ENCODE measurements around the gene ZNF239. TPM values are rescaled to one million over a fixed set of nuclear protein-coding genes. Genes with fewer than 3 reads are reported as not detected.
A peak's percentile ranks its signal among the peaks of the same experiment; 100 is the strongest.

Gene ZNF239
- 11.8 and 12.3 TPM in 2 replicates for total RNA-seq
- long read RNA-seq, transcript ZNF239-205 (2 exons, 1,904 nt), result major isoform, 14 of 64 reads
- long read RNA-seq, transcript ZNF239-203 (3 exons, 2,027 nt), result minor isoform, 13 of 64 reads
- long read RNA-seq, transcript ZNF239-202 (4 exons, 2,037 nt), result minor isoform, 9 of 64 reads
- long read RNA-seq, partial matches to known transcripts, result 1 of 64 reads
- long read RNA-seq, other reads (novel, unspliced or antisense), result 27 of 64 reads

GRCh38 chr10:43574001-43574892, at the start of gene ZNF239:
TSS of gene ZNF239 (minus strand) at chr10:43574616. CDS start at chr10:43558079, 16,537 bp downstream.
- Mint-ChIP-seq H3K4me1 (ENCODE audit: low read depth) (peaks cover 19% of the 10 kb centered on the region), H3K9me3 (ENCODE audit: low read depth) (peaks cover 12% of the 10 kb centered on the region), H3K4me3 (ENCODE audit: low read depth) (peak within 1 kb of the TSS; percentile 81), H3K27ac (peak within 1 kb of the TSS; percentile 86), H3K36me3 (ENCODE audit: insufficient read depth) (peaks cover 5% of the 10 kb centered on the region), H3K27me3 (peaks cover 25% of the 10 kb centered on the region)
- peak; percentile 71 for DNase-seq (ENCODE audit: low spot score, unreplicated experiment)
- peak; percentile 6 for TF ChIP-seq CTCF (IDR thresholded peaks at IDR 0.05; ENCODE audit: unreplicated experiment)

DNA sequence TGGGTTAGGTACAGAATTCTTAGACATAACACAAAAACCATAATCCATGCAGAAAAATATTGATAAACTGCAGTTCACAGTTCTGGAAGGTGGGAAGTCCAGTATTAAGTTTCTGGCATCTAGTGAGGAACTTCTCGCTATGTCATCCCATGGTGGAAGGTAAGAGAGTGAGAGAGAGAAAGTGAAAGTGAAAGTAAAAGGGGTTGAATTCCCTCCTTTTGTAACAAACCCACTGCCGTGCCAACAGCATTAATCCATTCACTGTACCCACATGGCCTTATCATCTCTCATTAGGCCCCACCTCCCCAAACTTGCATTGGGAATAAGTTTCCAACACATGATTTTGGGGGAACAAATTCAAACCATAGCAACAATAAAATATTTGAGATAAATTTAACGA, 48.9 kb upstream of the ZNF239 start:
- H3K9me3 Mint-ChIP-seq (ENCODE audit: low read depth), result peaks cover 14% of the 10 kb centered on the region
- H3K4me3 Mint-ChIP-seq (ENCODE audit: low read depth), result no peak overlapping the region
- H3K4me1 Mint-ChIP-seq (ENCODE audit: low read depth), result no peaks in the 10 kb centered on the region
- no peak for DNase-seq (ENCODE audit: low spot score, unreplicated experiment)
- H3K27me3 Mint-ChIP-seq, result no peaks in the 10 kb centered on the region
- no peak overlapping the region for H3K27ac Mint-ChIP-seq
- peaks cover 4% of the 10 kb centered on the region for H3K36me3 Mint-ChIP-seq (ENCODE audit: insufficient read depth)
- no peak for TF ChIP-seq CTCF (IDR thresholded peaks at IDR 0.05; ENCODE audit: unreplicated experiment)

DNA sequence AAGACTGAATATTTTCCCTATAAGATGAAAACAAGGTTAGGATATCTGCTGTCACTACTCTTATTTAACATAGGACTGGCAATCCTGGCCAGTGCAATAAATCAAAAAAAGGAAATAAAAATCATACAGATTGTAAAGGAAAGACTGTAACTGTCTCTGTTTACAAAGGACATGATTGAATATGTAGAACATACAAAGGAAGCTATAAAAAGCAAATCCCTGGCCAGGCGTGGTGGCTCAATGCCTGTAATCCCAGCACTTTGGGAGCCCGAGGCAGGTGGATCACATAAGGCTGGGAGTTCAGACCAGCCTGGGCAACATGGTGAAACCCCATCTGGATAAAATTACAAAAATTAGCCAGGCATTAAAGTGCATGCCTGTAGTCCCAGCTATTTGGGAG, 47.6 kb upstream of the ZNF239 start:
- no peak for TF ChIP-seq CTCF (IDR thresholded peaks at IDR 0.05; ENCODE audit: unreplicated experiment)
- H3K4me3 Mint-ChIP-seq (ENCODE audit: low read depth), result no peak overlapping the region
- H3K9me3 Mint-ChIP-seq (ENCODE audit: low read depth), result peaks cover 15% of the 10 kb centered on the region
- no peaks in the 10 kb centered on the region for H3K27me3 Mint-ChIP-seq
- no peak for DNase-seq (ENCODE audit: low spot score, unreplicated experiment)
- H3K4me1 Mint-ChIP-seq (ENCODE audit: low read depth), result no peaks in the 10 kb centered on the region
- H3K36me3 Mint-ChIP-seq (ENCODE audit: insufficient read depth), result peaks cover 12% of the 10 kb centered on the region
- no peak overlapping the region for H3K27ac Mint-ChIP-seq

- Mint-ChIP-seq H3K9me3 (ENCODE audit: low read depth) (peaks cover 29% of the 10 kb centered on the region), H3K27me3 (no peaks in the 10 kb centered on the region), H3K27ac (no peak overlapping the region), H3K36me3 (ENCODE audit: insufficient read depth) (peaks cover 33% of the 10 kb centered on the region), H3K4me3 (ENCODE audit: low read depth) (no peak overlapping the region), H3K4me1 (ENCODE audit: low read depth) (no peaks in the 10 kb centered on the region)
- DNase-seq (ENCODE audit: low spot score, unreplicated experiment), result no peak
- no peak for TF ChIP-seq CTCF (IDR thresholded peaks at IDR 0.05; ENCODE audit: unreplicated experiment)
Observed at GRCh38 chr10:43619368-43619767, 45.0 kb upstream of the ZNF239 start.

- no peaks in the 10 kb centered on the region for H3K4me1 Mint-ChIP-seq (ENCODE audit: low read depth)
- no peaks in the 10 kb centered on the region for H3K27me3 Mint-ChIP-seq
- no peak for TF ChIP-seq CTCF (IDR thresholded peaks at IDR 0.05; ENCODE audit: unreplicated experiment)
- no peak for DNase-seq (ENCODE audit: low spot score, unreplicated experiment)
- peaks cover 48% of the 10 kb centered on the region for H3K36me3 Mint-ChIP-seq (ENCODE audit: insufficient read depth)
- peaks cover 31% of the 10 kb centered on the region for H3K9me3 Mint-ChIP-seq (ENCODE audit: low read depth)
- no peak overlapping the region for H3K27ac Mint-ChIP-seq
- no peak overlapping the region for H3K4me3 Mint-ChIP-seq (ENCODE audit: low read depth)
Observed at GRCh38 chr10:43616697-43617370, 42.4 kb upstream of the ZNF239 start.

Data from progenitor cell of endocrine pancreas (in vitro differentiated cells).